OCI-LY7 (cell line): Measurements from ENCODE around the gene SENP2. TPM values are rescaled to one million over a fixed set of nuclear protein-coding genes. Genes with fewer than 3 reads are reported as not detected.

Experiments
- BruUV-seq: library from RNA; stranded (reverse); fragments of 400-500 nt; replicated peaks from 2 replicates; lab custom pipeline; 2021; lab: Mats Ljungman, UMichigan
- CTCF ChIA-PET: fragments of 300-600 bp; sonication (Branson Sonifier 250); formaldehyde crosslinking; loops from one replicate; lab custom pipeline; 2022; ENCODE audit warnings: antibody characterized with exemption; ENCODE audit not compliant: unreplicated experiment; lab: Charles Lee
- POLR2A ChIA-PET: fragments of 300-600 bp; sonication (Branson Sonifier 250); formaldehyde crosslinking; loops from one replicate; lab custom pipeline; 2022; ENCODE audit warnings: antibody characterized with exemption; lab: Charles Lee
- DNase-seq: peaks from one replicate; pipeline ENCODE4 v3.0.0-alpha.2; 2015; ENCODE audit warnings: low spot score
- H2AFZ ChIP-seq: fragments of 200-600 bp; sonication (generic), shearing (Covaris generic); 2 replicates; pipeline ENCODE4 v1.6.1; 2014; ENCODE audit warnings: mild to moderate bottlenecking, antibody characterized with exemption, low read length, moderate library complexity
- H3K27ac ChIP-seq: fragments of 200-600 bp; sonication (generic); 2 replicates; pipeline ENCODE4 v1.5.1; 2014; ENCODE audit warnings: mixed run types, low read depth, mild to moderate bottlenecking, moderate library complexity, low read length, inconsistent platforms; ENCODE audit not compliant: poor library complexity, severe bottlenecking
- H3K36me3 ChIP-seq: fragments of 200-600 bp; sonication (generic); 2 replicates; pipeline ENCODE4 v1.6.1; 2014; ENCODE audit warnings: mild to moderate bottlenecking, antibody characterized with exemption, low read length, moderate library complexity, mixed read lengths; ENCODE audit not compliant: insufficient read depth
- H3K4me1 ChIP-seq: fragments of 200-600 bp; sonication (generic); 2 replicates; pipeline ENCODE4 v1.5.1; 2014; ENCODE audit warnings: mild to moderate bottlenecking, low read length; ENCODE audit not compliant: insufficient read depth, poor library complexity, severe bottlenecking
- H3K4me2 ChIP-seq: fragments of 200-600 bp; sonication (generic); 2 replicates; pipeline ENCODE4 v1.6.1; 2014; ENCODE audit warnings: mild to moderate bottlenecking, low read length
- H3K4me3 ChIP-seq: fragments of 200-600 bp; sonication (generic); 2 replicates; pipeline ENCODE4 v1.5.1; 2014; ENCODE audit warnings: mild to moderate bottlenecking, low read depth, low read length; ENCODE audit not compliant: poor library complexity, severe bottlenecking
- H3K79me2 ChIP-seq: fragments of 200-600 bp; sonication (generic); 2 replicates; pipeline ENCODE4 v1.6.1; 2016; ENCODE audit warnings: low read depth, mild to moderate bottlenecking, low read length, moderate library complexity, mixed read lengths; ENCODE audit not compliant: insufficient read depth
- H3K9me2 ChIP-seq: fragments of 200-600 bp; sonication (generic); 2 replicates; pipeline ENCODE4 v1.6.1; 2016; ENCODE audit warnings: mild to moderate bottlenecking, low read length, mixed read lengths; ENCODE audit not compliant: insufficient read depth
- H3K9me3 ChIP-seq: fragments of 200-600 bp; sonication (generic); 2 replicates; pipeline ENCODE4 v1.6.1; 2014; ENCODE audit warnings: mild to moderate bottlenecking, mixed run types, low read length, mixed read lengths
- H4K20me1 ChIP-seq: fragments of 200-600 bp; sonication (generic); 2 replicates; pipeline ENCODE4 v1.6.1; 2014; ENCODE audit warnings: mild to moderate bottlenecking, antibody characterized with exemption, low read length, moderate library complexity, mixed read lengths; ENCODE audit not compliant: insufficient read depth
- EZH2phosphoT487 ChIP-seq: fragments of 200-600 bp; sonication (generic); IDR thresholded peaks from 2 replicates; pipeline ENCODE4 v1.6.1; 2018; ENCODE audit warnings: low read depth, borderline replicate concordance, mild to moderate bottlenecking, mixed run types, antibody characterized with exemption, low read length, moderate library complexity, mixed read lengths
- intact Hi-C: fragments of 100-400 bp; cut with micrococcal nuclease; formaldehyde crosslinking; loops from one replicate; pipeline ENCODE4 v1.10.0; 2022; ENCODE audit not compliant: unreplicated experiment
- total RNA-seq, 2 experiments: library from RNA; depleted of rRNA in 1 of 2; stranded (reverse); fragments of >200 nt in 1 of 2; shearing (Covaris generic) in 1 of 2; gene quantifications; 2 replicates each; pipeline ENCODE4 v1.2.3, GENCODE V29; 2014 to 2022
- TF ChIP-seq, protein P1 (sequence below): fragments of 200-600 bp; sonication (generic); conservative IDR thresholded peaks from 2 replicates; pipeline ENCODE4 v1.5.1; 2014; ENCODE audit warnings: mild to moderate bottlenecking, antibody characterized with exemption, low read length, moderate library complexity, mixed read lengths

Gene SENP2
- total RNA-seq, 2 experiments from 2014 or later, result 39.8 to 64.5 TPM

GRCh38 chr3:185649414-185649813 is 63.3 kb downstream of the SENP2 start:
- ChIA-PET CTCF (interaction anchor here (0.5 kb wide), 1 partner anchor 233 kb away, joined by 3 read pairs; no protein-coding TSS in a partner anchor), POLR2A (interaction anchor here (0.7 kb wide), 1 partner anchor 851 kb away, joined by 4 read pairs; no protein-coding TSS in a partner anchor)
- no TSS peak for BruUV-seq
- Histone ChIP-seq H3K79me2 (no peaks in the 10 kb centered on the region), H3K9me3 (no peaks in the 10 kb centered on the region), H2AFZ (no peak overlapping the region), H3K9me2 (no peaks in the 10 kb centered on the region), H3K4me2 (no peak overlapping the region), H3K36me3 (no peaks in the 10 kb centered on the region), H3K4me1 (no peaks in the 10 kb centered on the region), H4K20me1 (no peaks in the 10 kb centered on the region), H3K4me3 (no peak overlapping the region), H3K27ac (no peak overlapping the region)
- TF ChIP-seq, protein P1, sequence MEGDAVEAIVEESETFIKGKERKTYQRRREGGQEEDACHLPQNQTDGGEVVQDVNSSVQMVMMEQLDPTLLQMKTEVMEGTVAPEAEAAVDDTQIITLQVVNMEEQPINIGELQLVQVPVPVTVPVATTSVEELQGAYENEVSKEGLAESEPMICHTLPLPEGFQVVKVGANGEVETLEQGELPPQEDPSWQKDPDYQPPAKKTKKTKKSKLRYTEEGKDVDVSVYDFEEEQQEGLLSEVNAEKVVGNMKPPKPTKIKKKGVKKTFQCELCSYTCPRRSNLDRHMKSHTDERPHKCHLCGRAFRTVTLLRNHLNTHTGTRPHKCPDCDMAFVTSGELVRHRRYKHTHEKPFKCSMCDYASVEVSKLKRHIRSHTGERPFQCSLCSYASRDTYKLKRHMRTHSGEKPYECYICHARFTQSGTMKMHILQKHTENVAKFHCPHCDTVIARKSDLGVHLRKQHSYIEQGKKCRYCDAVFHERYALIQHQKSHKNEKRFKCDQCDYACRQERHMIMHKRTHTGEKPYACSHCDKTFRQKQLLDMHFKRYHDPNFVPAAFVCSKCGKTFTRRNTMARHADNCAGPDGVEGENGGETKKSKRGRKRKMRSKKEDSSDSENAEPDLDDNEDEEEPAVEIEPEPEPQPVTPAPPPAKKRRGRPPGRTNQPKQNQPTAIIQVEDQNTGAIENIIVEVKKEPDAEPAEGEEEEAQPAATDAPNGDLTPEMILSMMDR, result no peak
- no peak for TF ChIP-seq EZH2phosphoT487
- no peak for DNase-seq
- intact Hi-C loops, result no loop called here

GRCh38 chr3:185651971-185652370 is 65.9 kb downstream of the SENP2 start:
- no TSS peak for BruUV-seq
- TF ChIP-seq, protein P1, result no peak
- no peak for TF ChIP-seq EZH2phosphoT487
- H3K36me3 ChIP-seq, result no peaks in the 10 kb centered on the region
- H2AFZ ChIP-seq, result no peak overlapping the region
- DNase-seq, result no peak
- CTCF ChIA-PET, result no interaction called here
- H3K4me3 ChIP-seq, result no peak overlapping the region
- H3K27ac ChIP-seq, result no peak overlapping the region
- H4K20me1 ChIP-seq, result no peaks in the 10 kb centered on the region
- no peaks in the 10 kb centered on the region for H3K9me2 ChIP-seq
- POLR2A ChIA-PET, result interaction anchor here (0.7 kb wide), 1 partner anchor 21 kb away, joined by 3 read pairs; no protein-coding TSS in a partner anchor
- no peaks in the 10 kb centered on the region for H3K79me2 ChIP-seq
- intact Hi-C loops, result no loop called here
- no peaks in the 10 kb centered on the region for H3K9me3 ChIP-seq
- H3K4me1 ChIP-seq, result no peaks in the 10 kb centered on the region
- no peak overlapping the region for H3K4me2 ChIP-seq

- H2AFZ ChIP-seq, result no peak overlapping the region
- TF ChIP-seq EZH2phosphoT487, result no peak
- TF ChIP-seq, protein P1, result no peak
- no peak overlapping the region for H3K27ac ChIP-seq
- no TSS peak for BruUV-seq
- ChIA-PET POLR2A (no interaction called here), CTCF (no interaction called here)
- no peaks in the 10 kb centered on the region for H3K79me2 ChIP-seq
- intact Hi-C loops, result no loop called here
- no peaks in the 10 kb centered on the region for H3K9me3 ChIP-seq
- no peaks in the 10 kb centered on the region for H4K20me1 ChIP-seq
- H3K36me3 ChIP-seq, result no peaks in the 10 kb centered on the region
- DNase-seq, result no peak
- no peak overlapping the region for H3K4me3 ChIP-seq
- H3K4me1 ChIP-seq, result no peaks in the 10 kb centered on the region
- no peaks in the 10 kb centered on the region for H3K9me2 ChIP-seq
- no peak overlapping the region for H3K4me2 ChIP-seq
Observed at GRCh38 chr3:185653949-185654757, 68.1 kb downstream of the SENP2 start.
